LNCAP (cell line): Measurements from ENCODE around the gene PCSK2.

Source experiments
- TF ChIP-seq, protein P1 (sequence below): fragments of 450-650 bp; IDR thresholded peaks from 2 replicates; pipeline ENCODE4 v1.5.1; 2017; ENCODE audit warnings: mild to moderate bottlenecking

PCSK2 gene

DNA sequence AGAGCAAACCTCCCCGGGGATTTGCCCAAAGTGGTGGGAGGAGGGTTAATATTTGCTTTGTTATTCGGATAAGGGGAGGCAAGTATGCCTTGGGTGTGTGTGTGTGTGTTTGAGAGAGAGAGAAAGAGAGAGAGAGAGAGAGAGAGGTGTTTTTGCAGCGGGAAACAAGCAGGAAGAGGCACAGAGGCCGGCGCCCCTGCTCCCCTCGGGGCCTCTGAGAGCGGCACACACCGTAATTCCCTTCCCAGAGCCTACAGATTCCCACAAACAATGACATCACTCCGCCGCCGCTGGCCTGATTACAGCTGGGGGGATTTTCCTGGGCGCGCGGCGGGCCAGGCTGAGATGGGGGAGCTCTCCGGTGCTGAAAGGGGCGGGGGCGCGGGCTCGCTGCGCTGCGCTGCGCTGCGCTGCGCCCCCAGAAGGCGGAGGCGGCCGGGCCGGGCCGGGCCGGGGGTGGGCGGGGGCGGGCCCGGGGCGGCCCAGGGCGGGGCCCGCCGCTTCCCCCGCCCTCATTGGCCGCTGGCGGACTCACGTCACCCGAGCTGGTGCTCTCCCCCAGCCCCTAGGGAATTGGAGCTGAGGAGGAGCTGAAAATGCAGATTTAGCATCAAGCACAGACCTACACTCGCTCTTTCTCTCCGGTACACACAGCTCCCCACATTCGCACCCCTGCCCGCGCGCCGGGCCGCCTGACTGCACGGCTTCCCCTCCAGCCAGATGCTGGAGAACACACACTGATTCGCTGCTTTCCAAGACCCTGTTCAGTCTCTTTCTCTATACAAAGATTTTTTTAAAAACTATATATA lies at the start of gene PCSK2:
Gene PCSK2, plus strand, starts transcription at position 631 of the 809 bp plus-strand sequence. CDS start 266 bp downstream, outside the sequence.
- TF ChIP-seq, protein P1, sequence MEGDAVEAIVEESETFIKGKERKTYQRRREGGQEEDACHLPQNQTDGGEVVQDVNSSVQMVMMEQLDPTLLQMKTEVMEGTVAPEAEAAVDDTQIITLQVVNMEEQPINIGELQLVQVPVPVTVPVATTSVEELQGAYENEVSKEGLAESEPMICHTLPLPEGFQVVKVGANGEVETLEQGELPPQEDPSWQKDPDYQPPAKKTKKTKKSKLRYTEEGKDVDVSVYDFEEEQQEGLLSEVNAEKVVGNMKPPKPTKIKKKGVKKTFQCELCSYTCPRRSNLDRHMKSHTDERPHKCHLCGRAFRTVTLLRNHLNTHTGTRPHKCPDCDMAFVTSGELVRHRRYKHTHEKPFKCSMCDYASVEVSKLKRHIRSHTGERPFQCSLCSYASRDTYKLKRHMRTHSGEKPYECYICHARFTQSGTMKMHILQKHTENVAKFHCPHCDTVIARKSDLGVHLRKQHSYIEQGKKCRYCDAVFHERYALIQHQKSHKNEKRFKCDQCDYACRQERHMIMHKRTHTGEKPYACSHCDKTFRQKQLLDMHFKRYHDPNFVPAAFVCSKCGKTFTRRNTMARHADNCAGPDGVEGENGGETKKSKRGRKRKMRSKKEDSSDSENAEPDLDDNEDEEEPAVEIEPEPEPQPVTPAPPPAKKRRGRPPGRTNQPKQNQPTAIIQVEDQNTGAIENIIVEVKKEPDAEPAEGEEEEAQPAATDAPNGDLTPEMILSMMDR = no peak

GRCh38 chr20:17177341-17177740 lies 49.5 kb upstream of the PCSK2 start:
- TF ChIP-seq, protein P1 = no peak

GRCh38 chr20:17179840-17180239 lies 47.0 kb upstream of the PCSK2 start:
- TF ChIP-seq, protein P1 = no peak

- TF ChIP-seq, protein P1 = no peak
Measured at GRCh38 chr20:17189976-17190695, 36.7 kb upstream of the PCSK2 start.

GRCh38 chr20:17197041-17197440 lies 29.8 kb upstream of the PCSK2 start:
- TF ChIP-seq, protein P1 = no peak

GRCh38 chr20:17202030-17202429 lies 24.8 kb upstream of the PCSK2 start:
- TF ChIP-seq, protein P1 = no peak

GRCh38 chr20:17202673-17203072 lies 24.2 kb upstream of the PCSK2 start:
- TF ChIP-seq, protein P1 = no peak
